IMR-90 (cell line): ENCODE measurements around the gene PSMB5. TPM values are rescaled to one million over a fixed set of nuclear protein-coding genes. Genes with fewer than 3 reads are reported as not detected.

Source experiments
- ATAC-seq: fragments of 200-7000 bp; cut with Tn5 transposase; 2 replicates; pipeline ENCODE4 v1.9.1; 2020; ENCODE audit warnings: low read depth, mild to moderate bottlenecking, moderate library complexity
- BruUV-seq: library from RNA; stranded (reverse); fragments of 400-500 nt; replicated peaks from 2 replicates; lab custom pipeline; 2021; lab: Mats Ljungman, UMichigan
- CTCF ChIA-PET: fragments of 300-600 bp; formaldehyde crosslinking; extraction: SDS; loops from one replicate; lab custom pipeline; 2021; ENCODE audit warnings: antibody characterized with exemption; lab: Yijun Ruan, JAX
- POLR2A ChIA-PET: fragments of 300-600 bp; sonication (Branson Sonifier 250); formaldehyde crosslinking; loops from one replicate; lab custom pipeline; 2022; ENCODE audit warnings: antibody characterized with exemption; ENCODE audit not compliant: unreplicated experiment; lab: Charles Lee
- DNase-seq: peaks from one replicate; pipeline ENCODE4 v3.0.0; 2013
- H2AFZ ChIP-seq: replicated peaks from 2 replicates; pipeline ENCODE3; 2013; ENCODE audit warnings: low read length, mild to moderate bottlenecking; ENCODE audit not compliant: poor library complexity
- H2AK5ac ChIP-seq: 2 replicates; pipeline ENCODE4 v1.6.1; 2013; ENCODE audit warnings: low read depth, low read length, inconsistent platforms
- H2AK9ac ChIP-seq: replicated peaks from 2 replicates; pipeline ENCODE3; 2013; ENCODE audit warnings: mild to moderate bottlenecking, low read depth, low read length, moderate library complexity; ENCODE audit not compliant: poor library complexity
- H2BK120ac ChIP-seq: 2 replicates; pipeline ENCODE4 v1.6.1; 2013; ENCODE audit warnings: low read depth, low read length, inconsistent platforms
- H2BK15ac ChIP-seq: 3 replicates; pipeline ENCODE4 v1.6.1; 2013; ENCODE audit warnings: low read depth, low read length, inconsistent platforms
- H2BK20ac ChIP-seq: 2 replicates; pipeline ENCODE4 v1.6.1; 2013; ENCODE audit warnings: low read depth, mild to moderate bottlenecking, inconsistent platforms, low read length, moderate library complexity
- H2BK5ac ChIP-seq: 2 replicates; pipeline ENCODE4 v1.6.1; 2013; ENCODE audit warnings: mild to moderate bottlenecking, low read depth, low read length, inconsistent platforms; ENCODE audit not compliant: poor library complexity, severe bottlenecking
- H3K14ac ChIP-seq: replicated peaks from 2 replicates; pipeline ENCODE4 v1.6.1; 2013; ENCODE audit warnings: low read depth, low read length, inconsistent platforms
- H3K18ac ChIP-seq: 2 replicates; pipeline ENCODE4 v1.6.1; 2013; ENCODE audit warnings: low read depth, low read length, control low read depth
- H3K23ac ChIP-seq: 2 replicates; pipeline ENCODE4 v1.6.1; 2013; ENCODE audit warnings: low read depth, low read length, inconsistent platforms
- H3K27ac ChIP-seq: 2 replicates; pipeline ENCODE4 v1.5.1; 2013; ENCODE audit warnings: mild to moderate bottlenecking, control low read depth, low read length; ENCODE audit not compliant: insufficient read depth
- H3K27me3 ChIP-seq: 2 replicates; pipeline ENCODE4 v1.6.1; 2013; ENCODE audit warnings: low read length; ENCODE audit not compliant: control insufficient read depth, insufficient read depth
- H3K36me3 ChIP-seq: 2 replicates; pipeline ENCODE4 v1.6.1; 2013; ENCODE audit warnings: low read length, mixed read lengths; ENCODE audit not compliant: control insufficient read depth, insufficient read depth
- H3K4ac ChIP-seq: 2 replicates; pipeline ENCODE4 v1.6.1; 2013; ENCODE audit warnings: low read depth, low read length, inconsistent platforms
- H3K4me1 ChIP-seq: 2 replicates; pipeline ENCODE4 v1.6.1; 2013; ENCODE audit warnings: low read length, mixed read lengths; ENCODE audit not compliant: control insufficient read depth, insufficient read depth
- H3K4me2 ChIP-seq: 2 replicates; pipeline ENCODE4 v1.6.1; 2013; ENCODE audit warnings: low read depth, mild to moderate bottlenecking, control low read depth, low read length, moderate library complexity
- H3K4me3 ChIP-seq: 2 replicates; pipeline ENCODE4 v1.5.1; 2013; ENCODE audit warnings: low read depth, mild to moderate bottlenecking, control low read depth, low read length, moderate library complexity; ENCODE audit not compliant: insufficient read depth
- H3K56ac ChIP-seq: 2 replicates; pipeline ENCODE4 v1.6.1; 2013; ENCODE audit warnings: low read length, inconsistent platforms; ENCODE audit not compliant: insufficient read depth; ENCODE audit errors: extremely low read depth
- H3K79me1 ChIP-seq, 2 experiments: 2 replicates each; pipeline ENCODE4 v1.6.1; 2013; ENCODE audit warnings: low read length in 2 of 2, inconsistent platforms in 1 of 2, low read depth in 1 of 2
- H3K9ac ChIP-seq: 2 replicates; pipeline ENCODE4 v1.6.1; 2013; ENCODE audit warnings: low read depth, low read length, control low read depth
- H3K9me1 ChIP-seq: 2 replicates; pipeline ENCODE4 v1.6.1; 2013; ENCODE audit warnings: low read length, inconsistent platforms; ENCODE audit not compliant: insufficient read depth
- H3K9me3 ChIP-seq: 2 replicates; pipeline ENCODE4 v1.6.1; 2013; ENCODE audit warnings: low read length; ENCODE audit not compliant: control insufficient read depth, insufficient read depth
- H4K20me1 ChIP-seq: 2 replicates; pipeline ENCODE4 v1.6.1; 2013; ENCODE audit warnings: low read length, inconsistent platforms; ENCODE audit not compliant: insufficient read depth
- H4K5ac ChIP-seq: 2 replicates; pipeline ENCODE4 v1.6.1; 2013; ENCODE audit warnings: mild to moderate bottlenecking, low read depth, low read length, control low read depth
- H4K8ac ChIP-seq, 2 experiments: 2 replicates each; pipeline ENCODE4 v1.6.1; 2013; ENCODE audit warnings: low read depth in 2 of 2, low read length in 2 of 2, control low read depth in 1 of 2, inconsistent platforms in 1 of 2
- H4K91ac ChIP-seq: 2 replicates; pipeline ENCODE4 v1.6.1; 2013; ENCODE audit warnings: low read depth, low read length, inconsistent platforms; ENCODE audit not compliant: insufficient read depth
- BHLHE40 ChIP-seq: fragments of 150-350 bp; IDR thresholded peaks from 2 replicates; pipeline ENCODE4 v1.6.1; 2016; ENCODE audit warnings: mild to moderate bottlenecking, low read depth, low read length
- CEBPB ChIP-seq: IDR thresholded peaks from 2 replicates; pipeline ENCODE4 v1.6.1; 2012; ENCODE audit warnings: low read depth, low read length, improper control_type of control experiment
- CHD1 ChIP-seq: IDR thresholded peaks from 2 replicates; pipeline ENCODE4 v1.6.1; 2012; ENCODE audit warnings: low read depth, low read length, improper control_type of control experiment
- FOS ChIP-seq: fragments of 150-350 bp; IDR thresholded peaks from 2 replicates; pipeline ENCODE4 v1.6.1; 2016; ENCODE audit warnings: low read depth, low read length
- MAFK ChIP-seq: IDR thresholded peaks from 2 replicates; pipeline ENCODE4 v1.6.1; 2012; ENCODE audit warnings: low read depth, low read length, improper control_type of control experiment
- MAZ ChIP-seq: IDR thresholded peaks from 2 replicates; pipeline ENCODE4 v1.6.1; 2012; ENCODE audit warnings: low read depth, mild to moderate bottlenecking, low read length, improper control_type of control experiment, moderate library complexity, borderline replicate concordance
- MXI1 ChIP-seq: IDR thresholded peaks from 2 replicates; pipeline ENCODE4 v1.6.1; 2012; ENCODE audit warnings: low read depth, mild to moderate bottlenecking, low read length, moderate library complexity, borderline replicate concordance
- NFE2L2 ChIP-seq: fragments of 150-350 bp; IDR thresholded peaks from 2 replicates; pipeline ENCODE4 v1.6.1; 2016; ENCODE audit warnings: low read depth, mild to moderate bottlenecking, low read length
- POLR2A ChIP-seq: IDR thresholded peaks from 2 replicates; pipeline ENCODE4 v1.6.1; 2012; ENCODE audit warnings: mild to moderate bottlenecking, low read depth, low read length
- RAD21 ChIP-seq: IDR thresholded peaks from 2 replicates; pipeline ENCODE4 v1.6.1; 2012; ENCODE audit warnings: low read length, improper control_type of control experiment
- RCOR1 ChIP-seq: IDR thresholded peaks from 2 replicates; pipeline ENCODE4 v1.6.1; 2012; ENCODE audit warnings: mild to moderate bottlenecking, low read length, improper control_type of control experiment; ENCODE audit not compliant: insufficient replicate concordance
- SMC3 ChIP-seq: fragments of 150-350 bp; IDR thresholded peaks from 2 replicates; pipeline ENCODE4 v1.6.1; 2016; ENCODE audit warnings: low read depth, mild to moderate bottlenecking, antibody characterized with exemption, low read length, moderate library complexity
- whole genome bisulfite sequencing, 2 experiments: methylation state at CpG; one replicate each; pipeline versions ENCODE4 v1.1.5 to v1.1.7; 2013; ENCODE audit warnings: missing lambda C conversion rate in 2 of 2; ENCODE audit not compliant: insufficient read length in 1 of 2; ENCODE audit errors: extremely low coverage in 2 of 2; 5-methylcytosine and 5-hydroxymethylcytosine counted together
- dilution Hi-C: fragments of 300-500 bp; cut with HindIII; formaldehyde crosslinking; loops from one replicate; pipeline ENCODE4 v1.14.3; 2018; ENCODE audit warnings: low sequenced_read_pairs; ENCODE audit not compliant: unreplicated experiment
- in situ Hi-C: fragments of 300-500 bp; cut with MboI; formaldehyde crosslinking; loops from 3 replicates; pipeline ENCODE4 v1.14.3; 2019; ENCODE audit warnings: low sequenced_read_pairs, inconsistent platforms, mixed read lengths
- intact Hi-C: fragments of 100-400 bp; cut with micrococcal nuclease; formaldehyde crosslinking; loops from 2 replicates; pipeline ENCODE4 v1.10.0; 2022
- polyA plus RNA-seq, 3 experiments: library from polyadenylated mRNA; depleted of rRNA; stranded (reverse); fragments of >200 nt; gene quantifications; 2 replicates each; pipeline ENCODE4 v1.2.3, GENCODE V29; 2012; ENCODE audit warnings: low replicate concordance in 1 of 3
- total RNA-seq: library from RNA; depleted of rRNA; stranded (reverse); fragments of >200 nt; gene quantifications from 2 replicates; pipeline ENCODE4 v1.2.3, GENCODE V29; 2012
- TF ChIP-seq, protein P1 (sequence below): conservative IDR thresholded peaks from 2 replicates; pipeline ENCODE4 v1.5.1; 2012; ENCODE audit warnings: mild to moderate bottlenecking, low read depth, low read length, improper control_type of control experiment
- TF ChIP-seq, protein P2 (sequence below): fragments of 150-350 bp; IDR thresholded peaks from 2 replicates; pipeline ENCODE4 v1.6.1; 2017; ENCODE audit warnings: mild to moderate bottlenecking, antibody characterized with exemption, low read length, low read depth

PSMB5 gene
- total and polyA plus RNA-seq, 2 of the 4 experiments (the other 2 are of a cell fraction) = 310 to 321 TPM

DNA sequence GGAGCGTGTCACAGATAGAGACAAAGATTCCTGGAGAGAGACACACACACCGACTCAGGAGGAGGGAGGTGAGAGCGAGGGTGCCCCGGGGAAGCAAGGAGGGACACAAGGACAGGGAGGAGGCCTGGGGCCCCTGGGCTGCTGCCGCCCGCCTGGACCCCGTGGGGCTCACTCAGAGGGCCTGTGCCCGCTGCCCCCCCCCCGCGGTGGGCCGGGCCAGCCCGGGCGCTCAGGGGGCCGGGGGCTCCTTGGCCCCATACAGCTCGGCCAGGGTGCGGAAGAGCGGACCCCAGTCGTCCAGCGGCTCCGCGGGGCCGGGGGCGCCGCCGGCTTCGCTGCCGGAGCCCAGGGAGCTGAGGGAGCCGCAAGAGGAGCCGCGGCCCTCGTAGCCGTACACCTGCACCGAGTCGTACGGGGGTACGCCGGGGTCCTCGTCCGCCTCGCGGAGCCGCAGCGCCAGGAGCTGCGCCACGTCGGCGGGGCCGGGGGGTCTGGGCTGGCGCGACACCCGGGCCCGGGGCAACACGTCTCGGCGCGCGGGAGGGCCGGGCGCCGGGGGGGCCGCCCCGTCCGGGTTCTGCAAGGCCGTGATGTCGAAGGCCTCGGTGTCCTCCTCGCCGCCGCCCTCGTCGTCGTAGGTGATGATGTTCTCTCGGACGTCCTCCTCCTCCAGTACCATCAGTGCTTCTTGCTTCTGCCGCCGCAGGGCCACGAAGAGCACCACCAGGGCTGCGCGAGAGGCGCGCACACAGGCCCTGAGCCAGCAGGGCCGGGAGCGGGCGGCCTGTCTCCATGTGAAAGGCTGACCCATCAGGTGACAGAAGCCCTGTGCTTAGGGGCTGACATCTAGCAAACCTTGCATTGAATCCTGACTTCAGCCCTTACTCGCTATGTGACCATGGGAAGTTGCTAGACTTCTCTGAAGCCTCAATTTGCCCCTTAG lies 13.3 kb upstream of the PSMB5 start:
- no peaks in the 10 kb centered on the region; the same call in 1 of the 2 replicates for H3K36me3 ChIP-seq
- ATAC-seq (no peak), DNase-seq (no peak)
- H3K18ac ChIP-seq = no peak overlapping the region
- POLR2A ChIA-PET = no interaction called here
- H4K8ac ChIP-seq = no peak overlapping the region
- H3K56ac ChIP-seq = no peak overlapping the region
- no peak overlapping the region for H4K5ac ChIP-seq
- WGBS, 2 experiments = 87% methylated on average over 28 of the region's 85 CpGs; no CpG with 5 or more reads in 1 of the 2 experiments
- no peak overlapping the region for H3K27ac ChIP-seq
- dilution Hi-C loops (no loop called here), intact Hi-C loops (no loop called here), in situ Hi-C loops (no loop called here)
- H3K9me3 ChIP-seq = no peaks in the 10 kb centered on the region
- peaks cover 8% of the 10 kb centered on the region; the same call in 1 of the 2 replicates for H3K9me1 ChIP-seq
- no peak overlapping the region for H2AFZ ChIP-seq
- H2BK15ac ChIP-seq = no peak overlapping the region
- H4K20me1 ChIP-seq = no peaks in the 10 kb centered on the region; the same call in 1 of the 2 replicates
- no peak overlapping the region for H2BK5ac ChIP-seq
- H3K14ac ChIP-seq = 0 out of 2 replicates have a peak overlapping the region, but pooled peaks have one; percentile 14
- H3K4me3 ChIP-seq = no peak overlapping the region
- no peak overlapping the region for H2BK120ac ChIP-seq
- H2AK5ac ChIP-seq = no peak overlapping the region
- H2BK20ac ChIP-seq = no peak overlapping the region
- no peaks in the 10 kb centered on the region for H3K79me1 ChIP-seq
- CTCF ChIA-PET = interaction anchor here (1.1 kb wide), 1 partner anchor 53 kb away, joined by 4 read pairs; no protein-coding TSS in a partner anchor
- no peak overlapping the region for H3K4me2 ChIP-seq
- H4K91ac ChIP-seq = no peak overlapping the region
- no peak overlapping the region for H3K9ac ChIP-seq
- H3K23ac ChIP-seq = no peak overlapping the region
- no peaks in the 10 kb centered on the region for H3K27me3 ChIP-seq
- peaks cover 4% of the 10 kb centered on the region for H3K4me1 ChIP-seq
- no TSS peak for BruUV-seq
- no peak overlapping the region for H2AK9ac ChIP-seq
- H3K4ac ChIP-seq = no peak overlapping the region
- TF ChIP-seq MAFK (no peak), CEBPB (no peak), CHD1 (no peak), BHLHE40 (no peak), RCOR1 (no peak), SMC3 (no peak), MAZ (no peak), RAD21 (no peak), POLR2A (no peak), MXI1 (no peak), FOS (no peak), NFE2L2 (no peak)
- TF ChIP-seq, protein P1, sequence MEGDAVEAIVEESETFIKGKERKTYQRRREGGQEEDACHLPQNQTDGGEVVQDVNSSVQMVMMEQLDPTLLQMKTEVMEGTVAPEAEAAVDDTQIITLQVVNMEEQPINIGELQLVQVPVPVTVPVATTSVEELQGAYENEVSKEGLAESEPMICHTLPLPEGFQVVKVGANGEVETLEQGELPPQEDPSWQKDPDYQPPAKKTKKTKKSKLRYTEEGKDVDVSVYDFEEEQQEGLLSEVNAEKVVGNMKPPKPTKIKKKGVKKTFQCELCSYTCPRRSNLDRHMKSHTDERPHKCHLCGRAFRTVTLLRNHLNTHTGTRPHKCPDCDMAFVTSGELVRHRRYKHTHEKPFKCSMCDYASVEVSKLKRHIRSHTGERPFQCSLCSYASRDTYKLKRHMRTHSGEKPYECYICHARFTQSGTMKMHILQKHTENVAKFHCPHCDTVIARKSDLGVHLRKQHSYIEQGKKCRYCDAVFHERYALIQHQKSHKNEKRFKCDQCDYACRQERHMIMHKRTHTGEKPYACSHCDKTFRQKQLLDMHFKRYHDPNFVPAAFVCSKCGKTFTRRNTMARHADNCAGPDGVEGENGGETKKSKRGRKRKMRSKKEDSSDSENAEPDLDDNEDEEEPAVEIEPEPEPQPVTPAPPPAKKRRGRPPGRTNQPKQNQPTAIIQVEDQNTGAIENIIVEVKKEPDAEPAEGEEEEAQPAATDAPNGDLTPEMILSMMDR = no peak
- TF ChIP-seq, protein P2, sequence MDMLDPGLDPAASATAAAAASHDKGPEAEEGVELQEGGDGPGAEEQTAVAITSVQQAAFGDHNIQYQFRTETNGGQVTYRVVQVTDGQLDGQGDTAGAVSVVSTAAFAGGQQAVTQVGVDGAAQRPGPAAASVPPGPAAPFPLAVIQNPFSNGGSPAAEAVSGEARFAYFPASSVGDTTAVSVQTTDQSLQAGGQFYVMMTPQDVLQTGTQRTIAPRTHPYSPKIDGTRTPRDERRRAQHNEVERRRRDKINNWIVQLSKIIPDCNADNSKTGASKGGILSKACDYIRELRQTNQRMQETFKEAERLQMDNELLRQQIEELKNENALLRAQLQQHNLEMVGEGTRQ = no peak
